GM18505 (cell line): Measurements from ENCODE around the gene INKA1.
"Not testable (repeated sequence)": the region's sequence is repeated elsewhere in the genome, so short reads cannot be mapped to it uniquely, and the experiment has no call there.

Experiments
- ATAC-seq: cut with Tn5 transposase; IDR thresholded peaks from one replicate; pipeline ENCODE4 v1.9.1; 2021; ENCODE audit not compliant: unreplicated experiment
- POLR2A ChIP-seq: IDR thresholded peaks from 4 replicates; pipeline ENCODE4 v1.6.1; 2011; ENCODE audit warnings: borderline replicate concordance; ENCODE audit not compliant: insufficient read depth, insufficient read length; ENCODE audit errors: extremely low read depth

INKA1 gene

GRCh38 chr3:49806850-49807249 is 3.8 kb downstream of the INKA1 start:
- TF ChIP-seq POLR2A: peak; percentile 4
- ATAC-seq: no peak

GRCh38 chr3:49807431-49808114 is 4.5 kb downstream of the INKA1 start:
- ATAC-seq: no peak
- TF ChIP-seq POLR2A: no peak

GRCh38 chr3:49812916-49813496 is 9.9 kb downstream of the INKA1 start:
- TF ChIP-seq POLR2A: no peak
- ATAC-seq: no peak

GRCh38 chr3:49813497-49814174 is 10.6 kb downstream of the INKA1 start, which contains the start of gene UBA7:
UBA7 (minus strand) TSS chr3:49813953; CDS start chr3:49813787, 166 bp downstream.
- peak; percentile 61 for TF ChIP-seq POLR2A
- no peak for ATAC-seq

GRCh38 chr3:49823131-49823530 is 20.1 kb downstream of the INKA1 start:
- ATAC-seq: not testable (repeated sequence)

GRCh38 chr3:49826016-49826415 is 23.0 kb downstream of the INKA1 start:
- no peak for TF ChIP-seq POLR2A
- no peak for ATAC-seq

GRCh38 chr3:49831341-49831740 is 28.3 kb downstream of the INKA1 start:
- ATAC-seq: no peak
- TF ChIP-seq POLR2A: no peak

GRCh38 chr3:49839193-49839809 is 36.2 kb downstream of the INKA1 start:
- ATAC-seq: no peak

GRCh38 chr3:49840388-49840787 is 37.3 kb downstream of the INKA1 start:
- no peak for ATAC-seq
- TF ChIP-seq POLR2A: no peak

More at GRCh38 chr3:49839193-49839809, 36.2 kb downstream of the INKA1 start:
- no peak for TF ChIP-seq POLR2A

GRCh38 chr3:49841126-49841696 is 38.1 kb downstream of the INKA1 start:
- no peak for TF ChIP-seq POLR2A
- no peak for ATAC-seq

GRCh38 chr3:49841806-49842205 is 38.7 kb downstream of the INKA1 start:
- TF ChIP-seq POLR2A: no peak
- no peak for ATAC-seq

- TF ChIP-seq POLR2A: no peak
- ATAC-seq: no peak
Observed at GRCh38 chr3:49842843-49843517, 39.9 kb downstream of the INKA1 start.
